T47D (cell line): ENCODE results near the gene TMEM165.
"Not testable (repeated sequence)": the region's sequence is repeated elsewhere in the genome, so short reads cannot be mapped to it uniquely, and the experiment has no call there.

ENCODE experiments used
- DNase-seq, 2 experiments: peaks; one replicate each; pipeline versions ENCODE4 v3.0.0 to v3.0.0-alpha.2; 2011 to 2012; ENCODE audit warnings: low read depth in 1 of 2, low spot score in 1 of 2
- JUND ChIP-seq: IDR thresholded peaks from 2 replicates; pipeline ENCODE4 v1.6.1; 2012; ENCODE audit warnings: low read depth
- in situ Hi-C: cut with HindIII; loops from 2 replicates; pipeline ENCODE4 v1.10.0; 2016; ENCODE audit warnings: low sequenced_read_pairs, low pct_unique_long_range_greater_than_20kb

Gene TMEM165, protein sequence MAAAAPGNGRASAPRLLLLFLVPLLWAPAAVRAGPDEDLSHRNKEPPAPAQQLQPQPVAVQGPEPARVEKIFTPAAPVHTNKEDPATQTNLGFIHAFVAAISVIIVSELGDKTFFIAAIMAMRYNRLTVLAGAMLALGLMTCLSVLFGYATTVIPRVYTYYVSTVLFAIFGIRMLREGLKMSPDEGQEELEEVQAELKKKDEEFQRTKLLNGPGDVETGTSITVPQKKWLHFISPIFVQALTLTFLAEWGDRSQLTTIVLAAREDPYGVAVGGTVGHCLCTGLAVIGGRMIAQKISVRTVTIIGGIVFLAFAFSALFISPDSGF

DNA sequence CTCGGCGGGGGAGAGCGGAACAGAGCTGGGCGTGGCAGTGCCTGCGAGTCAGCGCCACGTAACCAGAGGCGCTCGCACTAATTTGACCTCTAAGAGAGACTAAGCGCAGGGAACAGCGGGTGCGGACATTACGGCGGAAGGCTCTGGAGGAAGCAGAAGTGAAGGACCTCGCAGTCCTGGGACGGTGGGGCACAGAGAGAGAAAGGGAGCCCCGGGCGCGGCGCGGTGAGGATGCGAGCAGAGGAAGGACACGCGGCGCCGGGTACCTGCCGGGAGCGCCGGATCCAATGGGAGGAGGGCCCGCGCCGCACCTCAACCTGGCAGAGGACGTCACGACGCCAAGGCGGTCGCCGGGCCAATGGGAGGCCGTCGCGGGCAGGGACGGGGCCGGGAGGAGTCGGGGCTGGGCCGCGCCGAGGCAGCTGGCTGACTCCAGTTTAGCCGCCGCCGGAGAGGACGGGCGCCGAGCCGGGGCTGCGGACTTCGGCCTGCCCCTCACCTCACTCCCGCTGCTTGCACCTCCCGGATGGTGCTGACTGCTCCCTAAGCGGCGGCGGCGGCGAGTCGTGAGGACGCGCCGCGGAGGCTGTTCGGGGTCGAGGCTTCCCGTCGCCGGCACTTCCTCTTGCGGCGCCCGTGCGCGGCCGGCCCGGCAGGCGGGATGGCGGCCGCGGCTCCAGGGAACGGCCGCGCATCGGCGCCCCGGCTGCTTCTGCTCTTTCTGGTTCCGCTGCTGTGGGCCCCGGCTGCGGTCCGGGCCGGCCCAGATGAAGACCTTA lies at the start of gene TMEM165:
Gene TMEM165, plus strand, starts transcription at position 429 of the 779 bp plus-strand sequence. Its CDS starts 233 bp downstream, at position 662.
- DNase-seq, result peak; percentile 63 to 91
- in situ Hi-C loops, result no loop called here
- no peak for TF ChIP-seq JUND

DNA sequence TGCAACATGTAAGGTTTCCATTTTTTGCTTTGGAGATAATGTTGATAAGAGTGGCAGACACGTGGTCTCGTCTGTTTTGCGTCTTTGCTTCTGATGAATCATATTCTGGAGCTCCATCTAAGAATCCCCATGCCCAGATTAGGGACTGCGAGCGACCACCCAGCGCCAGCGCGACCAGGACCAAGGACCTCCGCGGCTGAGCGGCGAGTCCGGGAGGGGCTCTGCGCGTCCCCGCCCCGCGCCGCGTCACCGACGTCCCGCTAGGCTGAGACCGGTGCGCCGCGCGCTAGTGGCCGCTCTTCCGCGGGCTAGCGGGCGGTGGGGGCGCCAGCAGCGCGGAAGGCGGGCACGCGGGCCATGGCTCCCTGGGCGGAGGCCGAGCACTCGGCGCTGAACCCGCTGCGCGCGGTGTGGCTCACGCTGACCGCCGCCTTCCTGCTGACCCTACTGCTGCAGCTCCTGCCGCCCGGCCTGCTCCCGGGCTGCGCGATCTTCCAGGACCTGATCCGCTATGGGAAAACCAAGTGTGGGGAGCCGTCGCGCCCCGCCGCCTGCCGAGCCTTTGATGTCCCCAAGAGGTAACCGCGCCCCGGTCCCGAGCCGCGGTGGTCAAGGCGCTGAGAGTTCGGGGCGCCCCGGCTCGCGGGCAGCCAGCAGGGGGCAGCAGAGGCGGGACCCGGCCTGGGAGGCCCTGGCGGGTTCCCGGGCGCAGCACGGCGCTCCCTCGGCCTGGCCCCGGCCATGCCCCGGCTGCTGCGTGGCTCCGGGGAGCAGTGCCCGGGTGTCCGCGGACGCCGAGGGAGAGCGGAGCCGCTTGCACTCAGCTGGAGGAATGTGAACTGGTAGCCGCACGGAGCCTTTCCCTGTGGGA lies 49.5 kb upstream of the TMEM165 start, which contains the start of gene SRD5A3:
Gene SRD5A3, plus strand, starts transcription at position 263 of the 871 bp plus-strand sequence. Its CDS starts 95 bp downstream, at position 358.
- DNase-seq, result peak; percentile 67 to 83
- no peak for TF ChIP-seq JUND
- in situ Hi-C loops, result no loop called here

DNA sequence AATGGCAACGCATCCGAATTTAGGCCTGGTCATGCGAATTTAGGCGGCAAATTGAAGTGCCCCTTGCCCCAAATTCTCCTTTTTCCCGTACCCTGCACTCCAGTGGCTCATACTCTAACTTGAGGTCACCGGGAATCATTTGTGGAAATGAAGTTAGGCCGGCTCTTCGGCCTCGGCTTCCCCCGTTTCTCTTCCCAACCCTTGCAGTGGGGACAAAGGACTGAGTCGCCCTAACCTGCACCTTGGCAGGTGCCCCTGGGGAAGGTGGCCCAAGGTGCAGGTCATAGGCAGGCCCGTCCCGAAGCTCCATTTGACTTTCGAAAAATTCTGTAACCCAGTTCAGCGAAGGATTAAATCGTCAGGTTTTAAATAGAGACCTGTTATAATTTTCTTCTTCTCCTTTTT lies 48.9 kb upstream of the TMEM165 start:
- no peak for TF ChIP-seq JUND
- in situ Hi-C loops, result no loop called here
- DNase-seq, result no peak

DNA sequence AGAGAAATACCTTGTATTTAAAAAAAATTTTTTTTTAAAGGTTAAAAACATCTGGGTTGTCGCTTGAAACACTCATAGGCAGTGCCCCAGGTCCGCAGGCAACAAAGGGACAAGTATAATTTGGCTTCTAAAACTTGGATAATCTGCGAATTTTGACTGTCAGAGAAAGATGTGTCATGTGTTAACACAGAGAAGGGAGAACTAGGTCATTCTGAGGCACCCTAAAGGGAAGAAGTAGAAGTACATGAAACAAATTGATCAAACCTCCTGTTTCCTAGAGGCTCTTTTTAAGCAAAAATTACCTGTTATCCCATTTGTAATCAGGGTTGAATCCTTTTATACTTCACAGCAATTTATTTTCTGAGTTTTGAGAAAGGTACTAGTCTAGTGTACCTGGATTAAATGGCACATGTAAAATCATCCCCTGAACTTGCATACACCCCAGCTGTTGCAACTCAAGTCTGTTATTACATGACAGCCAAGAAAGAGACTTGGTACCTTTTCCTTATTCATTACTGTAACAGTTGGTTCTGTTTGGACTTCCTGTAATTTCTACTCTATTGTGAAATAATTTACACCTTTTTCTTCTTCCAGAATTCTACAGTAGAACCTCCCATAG lies 48.0 kb upstream of the TMEM165 start:
- in situ Hi-C loops, result no loop called here

DNA sequence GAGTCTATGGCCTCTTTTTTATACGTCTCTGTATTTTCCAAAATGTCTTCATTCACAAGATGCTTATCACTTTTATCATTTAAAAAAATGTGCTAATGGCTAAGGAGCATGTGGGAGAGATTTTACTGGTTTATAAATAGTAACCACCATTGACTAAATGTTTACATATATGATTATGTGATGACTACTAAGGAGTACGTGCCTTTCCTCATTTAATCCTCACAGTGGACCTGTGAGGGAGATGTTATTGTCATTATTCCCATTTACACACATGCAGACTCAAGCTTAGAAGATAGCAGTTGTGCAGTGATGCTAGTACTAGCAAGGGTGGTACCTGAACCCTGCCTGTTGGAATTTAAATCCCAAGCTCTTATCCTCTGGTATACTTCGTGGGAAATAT lies 47.3 kb upstream of the TMEM165 start:
- no peak for TF ChIP-seq JUND
- no peak for DNase-seq
- in situ Hi-C loops, result no loop called here

More for the DNA sequence above, 48.0 kb upstream of the TMEM165 start:
- no peak for TF ChIP-seq JUND
- DNase-seq, result no peak

DNA sequence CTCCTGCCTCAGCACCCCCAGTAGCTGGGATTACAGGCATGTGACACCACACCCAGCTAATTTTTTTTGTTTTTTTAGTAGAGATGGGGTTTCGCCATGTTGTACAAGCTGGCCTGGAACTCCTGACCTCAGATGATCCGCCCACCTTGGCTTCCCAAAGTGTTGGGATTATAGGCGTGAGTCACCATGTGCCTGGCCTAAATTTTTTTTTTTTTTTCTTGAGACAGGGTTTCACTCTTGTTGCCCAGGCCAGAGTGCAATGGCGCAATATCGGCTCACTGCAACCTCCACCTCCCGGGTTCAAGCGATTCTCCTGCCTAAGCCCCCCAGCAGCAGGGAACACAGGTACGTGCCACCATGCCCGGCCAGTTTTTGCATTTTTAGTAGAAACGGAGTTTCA lies 44.9 kb upstream of the TMEM165 start:
- DNase-seq, in situ Hi-C loops: not testable (repeated sequence)

DNA sequence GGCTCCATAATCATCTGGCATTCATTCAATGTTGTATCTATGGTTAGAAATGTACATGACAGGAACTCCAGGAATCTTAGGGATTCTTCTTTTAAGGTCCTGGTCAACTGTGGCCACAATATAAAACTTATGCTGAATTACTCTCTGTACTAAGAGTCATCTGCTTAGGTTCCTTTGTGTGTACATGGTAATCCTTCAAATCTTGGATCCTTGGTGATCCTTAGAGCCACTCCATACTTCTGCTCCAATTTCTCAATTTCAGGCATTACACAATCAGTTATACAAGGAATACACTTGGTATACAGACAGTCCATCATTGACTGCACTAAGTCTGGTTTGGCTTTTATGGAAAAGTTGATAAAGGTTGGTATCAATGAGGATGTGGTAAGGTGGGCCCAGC lies 43.9 kb upstream of the TMEM165 start:
- TF ChIP-seq JUND, result no peak
- in situ Hi-C loops, result no loop called here
- no peak for DNase-seq

DNA sequence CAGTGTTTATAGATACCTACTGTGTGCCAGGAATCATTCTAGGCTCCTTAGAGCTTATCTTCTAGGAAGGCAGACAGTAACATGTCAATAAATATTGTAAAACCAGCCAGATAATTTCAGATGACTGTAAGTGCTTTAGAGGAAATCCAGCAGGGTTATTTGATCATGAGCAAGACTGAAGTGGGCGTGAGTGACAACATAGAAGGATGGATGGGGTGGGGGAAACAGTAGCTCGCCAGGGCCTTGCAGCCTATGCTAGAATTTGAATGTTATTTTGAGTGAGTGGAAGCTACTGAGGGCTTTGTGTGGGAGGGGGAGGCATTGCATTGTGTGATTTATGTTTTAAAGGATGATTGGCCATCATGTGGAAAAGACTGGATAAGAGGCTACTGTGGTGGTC lies 43.0 kb upstream of the TMEM165 start:
- no peak for TF ChIP-seq JUND
- in situ Hi-C loops, result no loop called here

DNA sequence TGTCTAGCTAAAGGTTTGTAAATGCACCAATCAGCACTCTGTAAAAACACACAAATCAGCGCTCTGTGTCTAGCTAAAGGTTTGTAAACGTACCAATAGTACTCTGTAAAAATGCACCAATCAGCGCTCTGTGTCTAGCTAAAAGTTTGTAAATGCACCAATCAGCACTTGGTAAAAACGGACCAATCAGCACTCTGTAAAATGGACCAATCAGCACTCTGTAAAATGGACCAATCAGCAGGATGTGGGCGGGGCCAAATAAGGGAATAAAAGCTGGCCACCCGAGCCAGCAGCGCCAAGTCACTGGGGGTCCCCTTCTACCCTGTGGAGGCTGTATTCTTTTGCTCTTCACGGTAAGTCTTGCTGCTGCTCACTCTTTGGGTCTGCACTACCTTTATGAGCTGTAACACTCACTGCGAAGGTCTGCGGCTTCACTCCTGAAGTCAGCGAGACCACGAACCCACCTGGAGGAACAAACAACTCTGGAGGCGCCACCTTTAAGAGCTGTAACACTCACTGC lies 42.5 kb upstream of the TMEM165 start:
- in situ Hi-C loops, result not testable (repeated sequence)

More for the DNA sequence above, 43.0 kb upstream of the TMEM165 start:
- no peak for DNase-seq

DNA sequence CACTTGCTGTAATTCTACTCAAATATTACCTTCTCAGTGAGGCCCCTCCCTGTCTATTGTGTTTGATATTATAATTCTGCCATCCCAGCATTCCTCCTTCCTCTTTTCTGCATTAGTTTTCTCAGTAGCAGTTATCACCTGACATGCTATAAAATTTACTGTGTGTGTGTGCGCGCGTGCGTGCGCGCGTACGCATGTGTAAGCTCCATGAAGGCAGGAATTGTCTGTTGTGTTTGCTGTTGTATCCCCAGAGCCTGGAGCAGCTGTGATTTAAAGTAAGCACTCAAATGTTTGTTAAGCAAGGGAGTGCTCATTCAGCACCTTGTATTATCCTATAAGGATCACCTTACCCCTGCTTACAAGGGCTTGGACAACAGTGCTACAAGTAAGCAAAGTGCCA lies 41.1 kb upstream of the TMEM165 start:
- TF ChIP-seq JUND, result no peak
- in situ Hi-C loops, result no loop called here
- DNase-seq, result no peak

More for the DNA sequence above, 42.5 kb upstream of the TMEM165 start:
- DNase-seq, result not testable (repeated sequence)

DNA sequence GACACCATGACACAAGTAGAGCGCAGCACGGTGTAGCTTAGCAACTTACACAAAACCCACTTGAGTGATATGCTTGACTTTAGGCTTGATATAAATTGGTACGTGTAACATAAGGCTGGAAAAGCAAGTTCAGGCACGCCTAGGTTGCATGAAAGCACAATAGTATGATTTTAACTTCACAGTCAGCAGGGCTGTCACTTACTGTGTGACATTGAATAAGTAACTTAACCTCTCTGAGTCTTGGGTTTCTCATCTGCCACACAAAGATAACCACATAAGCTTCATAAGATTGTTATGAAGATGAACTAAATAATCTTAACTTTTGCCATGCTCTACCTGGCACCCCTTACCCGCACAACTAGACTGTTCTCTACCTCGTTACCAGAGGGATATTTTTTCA lies 40.2 kb upstream of the TMEM165 start:
- no peak for DNase-seq
- in situ Hi-C loops, result no loop called here
- no peak for TF ChIP-seq JUND

DNA sequence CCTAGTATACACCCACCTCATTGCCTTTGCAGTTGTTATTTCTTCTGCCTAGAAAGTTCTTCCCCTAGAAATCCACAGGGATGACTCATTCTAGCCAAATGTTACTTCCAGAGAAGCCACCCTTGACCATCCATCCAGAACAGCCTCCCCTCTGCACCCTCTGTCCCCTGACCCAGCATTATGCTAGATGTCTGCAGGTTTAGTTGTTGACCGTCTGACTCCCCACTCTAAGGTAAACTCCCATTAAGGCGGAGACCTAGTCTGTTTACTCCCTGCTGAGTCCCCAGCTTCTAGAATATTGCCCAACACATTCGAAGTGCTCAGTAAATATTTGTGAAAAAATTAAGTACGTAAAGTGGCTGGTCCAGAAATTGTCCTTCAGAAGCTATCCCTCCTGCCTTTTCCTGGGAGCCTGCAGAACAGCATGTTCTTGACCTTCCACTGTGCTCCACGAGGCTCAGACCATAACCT lies 38.7 kb upstream of the TMEM165 start:
- TF ChIP-seq JUND, result no peak
- peak; percentile 7 to 73 for DNase-seq
- in situ Hi-C loops, result no loop called here
